Panc1 (cell line): Measurements from ENCODE around the gene CBY2. TPM values are rescaled to one million over a fixed set of nuclear protein-coding genes. Genes with fewer than 3 reads are reported as not detected.

ENCODE experiments used
- ATAC-seq: fragments of 200-7000 bp; cut with Tn5 transposase; 2 replicates; pipeline ENCODE4 v1.9.1; 2020; ENCODE audit warnings: mild to moderate bottlenecking, moderate library complexity
- BruUV-seq: library from RNA; stranded (reverse); fragments of 400-500 nt; replicated peaks from 2 replicates; lab custom pipeline; 2021; lab: Mats Ljungman, UMichigan
- CTCF ChIA-PET: fragments of 300-600 bp; sonication (Branson Sonifier 250); formaldehyde crosslinking; loops from one replicate; lab custom pipeline; 2022; ENCODE audit warnings: antibody characterized with exemption; lab: Charles Lee
- POLR2A ChIA-PET: fragments of 300-600 bp; sonication (Branson Sonifier 250); formaldehyde crosslinking; loops from one replicate; lab custom pipeline; 2022; ENCODE audit warnings: antibody characterized with exemption; lab: Charles Lee
- DNase-seq: peaks from one replicate; pipeline ENCODE4 v3.0.0-alpha.2; 2010; ENCODE audit warnings: low read depth, low spot score
- H3K27ac ChIP-seq: 2 replicates; pipeline ENCODE4 v1.5.1; 2011; ENCODE audit warnings: mild to moderate bottlenecking, low read length, inconsistent platforms
- H3K27me3 ChIP-seq: fragments of 200-500 bp; sonication (Bioruptor generic); 2 replicates; pipeline ENCODE4 v1.6.0; 2014; ENCODE audit warnings: low read length, inconsistent platforms; ENCODE audit not compliant: control insufficient read depth, insufficient read depth
- H3K36me3 ChIP-seq: fragments of 200-500 bp; sonication (Bioruptor generic); 2 replicates; pipeline ENCODE4 v1.5.1; 2014; ENCODE audit warnings: inconsistent platforms, mild to moderate bottlenecking, low read length, moderate library complexity; ENCODE audit not compliant: control insufficient read depth, insufficient read depth
- H3K4me1 ChIP-seq: 2 replicates; pipeline ENCODE4 v1.5.1; 2011; ENCODE audit warnings: inconsistent platforms, mild to moderate bottlenecking, low read length, moderate library complexity; ENCODE audit not compliant: control insufficient read depth, insufficient read depth
- H3K4me3 ChIP-seq, 2 experiments: 2 replicates each; pipeline ENCODE4 v1.5.1; 2011 to 2012; ENCODE audit warnings: low read depth in 2 of 2, low read length in 2 of 2, mild to moderate bottlenecking in 2 of 2, inconsistent platforms in 1 of 2, moderate library complexity in 1 of 2
- H3K9me3 ChIP-seq: fragments of 200-500 bp; sonication (Bioruptor generic); 2 replicates; pipeline ENCODE4 v1.5.1; 2014; ENCODE audit warnings: low read depth, mild to moderate bottlenecking, inconsistent platforms, low read length, moderate library complexity; ENCODE audit not compliant: control insufficient read depth, insufficient read depth
- CTCF ChIP-seq: fragments of 450-650 bp; IDR thresholded peaks from 2 replicates; pipeline ENCODE4 v1.5.1; 2017; ENCODE audit warnings: mild to moderate bottlenecking
- POLR2AphosphoS5 ChIP-seq: IDR thresholded peaks from 2 replicates; pipeline ENCODE4 v1.6.1; 2012; ENCODE audit warnings: mild to moderate bottlenecking, low read depth, low read length, moderate library complexity
- REST ChIP-seq, 2 experiments: IDR thresholded peaks; 2 replicates each; pipeline ENCODE4 v1.6.1; 2011 to 2012; ENCODE audit warnings: low read depth in 2 of 2, control low read depth in 1 of 2, low read length in 1 of 2, mild to moderate bottlenecking in 1 of 2, moderate library complexity in 1 of 2; ENCODE audit not compliant: insufficient read depth in 1 of 2
- SIN3A ChIP-seq: IDR thresholded peaks from 2 replicates; pipeline ENCODE4 v1.6.1; 2012; ENCODE audit warnings: low read depth, mild to moderate bottlenecking, low read length, moderate library complexity, borderline replicate concordance; ENCODE audit not compliant: insufficient read depth
- TCF7L2 ChIP-seq: IDR thresholded peaks from 2 replicates; pipeline ENCODE4 v1.6.1; 2011; ENCODE audit warnings: mild to moderate bottlenecking, low read depth, low read length, inconsistent platforms
- in situ Hi-C: cut with HindIII; loops from 2 replicates; pipeline ENCODE4 v1.10.0; 2016; ENCODE audit warnings: low sequenced_read_pairs, low pct_unique_long_range_greater_than_20kb
- intact Hi-C: fragments of 100-400 bp; cut with micrococcal nuclease; formaldehyde crosslinking; loops from one replicate; pipeline ENCODE4 v1.10.0; 2022; ENCODE audit not compliant: unreplicated experiment
- total RNA-seq: library from RNA; stranded (reverse); gene quantifications from one replicate; pipeline ENCODE4 v1.2.1, GENCODE V29; 2021; ENCODE audit not compliant: unreplicated experiment

Gene CBY2
- total RNA-seq, 1 experiment from 2014 or later: not detected

GRCh38 chr13:45715351-45715750, 13.2 kb downstream of the CBY2 start:
- no TSS peak for BruUV-seq
- no peaks in the 10 kb centered on the region; the same call in 1 of the 2 replicates for H3K27me3 ChIP-seq
- H3K36me3 ChIP-seq: no peaks in the 10 kb centered on the region
- DNase-seq: no peak
- ATAC-seq: no peak
- H3K27ac ChIP-seq: no peak overlapping the region
- no peaks in the 10 kb centered on the region for H3K4me1 ChIP-seq
- in situ Hi-C loops: no loop called here
- no peak overlapping the region for H3K4me3 ChIP-seq
- CTCF ChIA-PET: no interaction called here
- POLR2A ChIA-PET: no interaction called here
- intact Hi-C loops: no loop called here
- TF ChIP-seq POLR2AphosphoS5 (no peak), REST (IDR thresholded peaks at IDR 0.05; ENCODE audit: insufficient read depth in 1 of 2, low read depth in 2 of 2, low read length in 1 of 2) (no peak), SIN3A (no peak), CTCF (no peak), TCF7L2 (no peak)
- H3K9me3 ChIP-seq: no peaks in the 10 kb centered on the region

- BruUV-seq: no TSS peak
- Histone ChIP-seq H3K4me3 (no peak overlapping the region), H3K36me3 (no peaks in the 10 kb centered on the region), H3K9me3 (no peaks in the 10 kb centered on the region), H3K27ac (no peak overlapping the region), H3K4me1 (no peaks in the 10 kb centered on the region), H3K27me3 (no peaks in the 10 kb centered on the region; the same call in 1 of the 2 replicates)
- DNase-seq (no peak), ATAC-seq (no peak)
- POLR2A ChIA-PET: no interaction called here
- CTCF ChIA-PET: no interaction called here
- TF ChIP-seq REST (IDR thresholded peaks at IDR 0.05; ENCODE audit: insufficient read depth in 1 of 2, low read depth in 2 of 2, low read length in 1 of 2) (no peak), SIN3A (no peak)
- in situ Hi-C loops (no loop called here), intact Hi-C loops (no loop called here)
Observed at GRCh38 chr13:45717349-45717748, 15.2 kb downstream of the CBY2 start.
